GM19467 (cell line): ENCODE measurements around the gene PCGF2.

Source experiments
- ATAC-seq: cut with Tn5 transposase; IDR thresholded peaks from one replicate; pipeline ENCODE4 v1.9.1; 2021; ENCODE audit warnings: mild to moderate bottlenecking, moderate library complexity; ENCODE audit not compliant: unreplicated experiment

The PCGF2 gene

DNA sequence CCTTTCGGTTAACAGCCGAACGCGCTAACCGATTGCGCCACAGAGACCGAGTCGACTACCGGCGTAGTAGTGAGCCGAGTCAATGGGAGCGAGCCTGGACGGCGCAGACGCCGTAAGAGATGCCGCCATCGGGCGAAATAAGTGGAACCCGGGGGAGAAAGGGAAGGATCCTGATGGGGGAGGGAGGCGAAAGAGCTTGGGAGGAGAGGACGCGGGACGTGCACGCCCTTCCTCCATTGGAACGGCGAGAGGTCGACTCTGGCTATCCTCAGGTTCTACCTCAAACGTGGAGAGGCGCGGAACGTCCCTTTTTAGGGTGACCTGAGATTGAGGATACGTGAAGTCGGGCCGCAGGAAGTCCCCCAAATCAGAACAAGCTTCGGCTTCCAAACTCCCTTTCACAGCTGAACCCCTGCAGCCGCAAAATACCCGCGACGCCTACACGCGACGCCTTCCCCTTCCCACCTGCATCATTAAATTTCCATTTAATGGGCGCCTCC lies 3.7 kb upstream of the PCGF2 start:
- peak; percentile 19 for ATAC-seq

DNA sequence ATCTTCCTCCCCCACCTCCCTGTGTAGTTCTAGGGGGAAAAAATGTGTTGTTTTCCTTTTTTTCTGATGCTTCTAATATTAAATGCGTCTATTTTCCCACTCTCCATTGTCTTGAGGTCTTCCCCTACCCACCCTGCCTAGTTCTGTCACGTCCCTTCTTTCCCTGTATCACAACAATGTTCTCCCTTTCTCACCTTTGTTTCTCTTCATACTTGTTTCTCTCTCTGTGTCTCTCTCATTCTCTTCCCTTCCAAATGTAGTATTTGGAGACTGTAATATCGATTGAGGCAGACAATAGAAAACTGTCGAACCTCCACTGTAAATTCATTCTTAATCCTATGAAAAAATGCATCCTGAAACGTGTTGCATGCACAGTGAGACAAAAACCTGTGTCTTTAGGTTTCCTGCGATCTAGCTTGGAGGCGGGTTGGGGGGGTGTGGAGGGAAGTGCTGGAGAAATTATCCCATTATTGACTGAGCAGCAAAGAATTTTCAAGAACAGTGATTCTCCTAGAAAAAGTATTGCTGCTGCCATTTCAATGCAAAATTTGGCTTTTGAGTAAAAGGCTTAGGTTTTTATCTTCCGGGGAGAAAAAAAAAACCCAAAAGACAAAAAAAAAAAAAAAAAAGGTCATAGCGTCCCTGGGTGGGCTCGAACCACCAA lies 3.1 kb upstream of the PCGF2 start:
- ATAC-seq, result no peak

DNA sequence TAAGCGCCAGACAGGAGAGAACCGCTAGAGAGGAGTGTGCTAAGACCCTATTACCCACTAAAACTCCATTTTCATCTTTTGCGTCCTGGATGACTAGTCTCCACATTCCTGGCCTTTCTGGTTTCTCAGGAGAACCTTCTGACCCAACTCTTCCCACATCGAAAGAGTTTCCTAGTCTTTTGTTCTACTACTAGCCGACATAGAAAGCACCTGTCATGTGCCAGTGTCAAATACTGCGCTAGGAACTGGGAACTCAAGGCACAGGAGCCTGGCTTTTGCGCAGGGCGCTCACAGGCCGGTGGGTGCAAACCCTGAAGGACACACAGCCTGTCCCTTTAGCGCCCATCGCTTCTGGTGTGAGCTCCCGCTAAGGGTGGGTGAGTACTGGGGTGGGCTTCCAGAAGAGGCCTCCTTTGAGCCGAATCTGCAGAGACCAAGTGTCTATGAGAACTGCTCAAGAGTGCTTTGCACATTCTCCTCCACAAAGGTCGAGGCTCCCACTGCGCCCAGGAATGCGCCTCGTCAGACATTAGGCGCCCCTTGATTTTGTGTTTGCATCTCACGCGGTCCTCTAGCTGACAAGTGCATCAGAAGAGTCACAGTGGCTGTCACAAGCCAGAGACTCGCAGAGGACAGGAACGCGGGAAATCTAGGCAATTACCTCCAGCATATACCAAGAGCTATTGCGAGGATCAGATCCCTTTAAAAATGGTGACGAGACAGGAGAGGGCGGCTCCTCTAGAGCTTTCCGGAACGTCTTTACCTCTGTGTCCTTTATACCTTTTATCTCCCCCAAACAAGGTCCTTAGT lies 2.4 kb upstream of the PCGF2 start:
- no peak for ATAC-seq

DNA sequence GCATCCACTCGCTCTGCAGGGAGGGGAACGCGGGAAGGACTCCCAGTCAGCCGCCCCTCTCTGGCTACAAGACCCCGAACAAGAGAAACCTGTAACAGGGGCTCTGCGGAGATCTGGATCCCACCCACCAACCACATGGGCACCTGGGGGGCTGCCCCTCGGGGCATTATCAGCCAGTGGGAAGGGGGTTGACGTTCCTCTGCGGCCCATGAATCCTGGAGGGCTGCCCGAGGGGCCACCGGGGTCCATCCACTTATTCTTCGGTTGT lies 1.8 kb upstream of the PCGF2 start:
- ATAC-seq, result no peak

DNA sequence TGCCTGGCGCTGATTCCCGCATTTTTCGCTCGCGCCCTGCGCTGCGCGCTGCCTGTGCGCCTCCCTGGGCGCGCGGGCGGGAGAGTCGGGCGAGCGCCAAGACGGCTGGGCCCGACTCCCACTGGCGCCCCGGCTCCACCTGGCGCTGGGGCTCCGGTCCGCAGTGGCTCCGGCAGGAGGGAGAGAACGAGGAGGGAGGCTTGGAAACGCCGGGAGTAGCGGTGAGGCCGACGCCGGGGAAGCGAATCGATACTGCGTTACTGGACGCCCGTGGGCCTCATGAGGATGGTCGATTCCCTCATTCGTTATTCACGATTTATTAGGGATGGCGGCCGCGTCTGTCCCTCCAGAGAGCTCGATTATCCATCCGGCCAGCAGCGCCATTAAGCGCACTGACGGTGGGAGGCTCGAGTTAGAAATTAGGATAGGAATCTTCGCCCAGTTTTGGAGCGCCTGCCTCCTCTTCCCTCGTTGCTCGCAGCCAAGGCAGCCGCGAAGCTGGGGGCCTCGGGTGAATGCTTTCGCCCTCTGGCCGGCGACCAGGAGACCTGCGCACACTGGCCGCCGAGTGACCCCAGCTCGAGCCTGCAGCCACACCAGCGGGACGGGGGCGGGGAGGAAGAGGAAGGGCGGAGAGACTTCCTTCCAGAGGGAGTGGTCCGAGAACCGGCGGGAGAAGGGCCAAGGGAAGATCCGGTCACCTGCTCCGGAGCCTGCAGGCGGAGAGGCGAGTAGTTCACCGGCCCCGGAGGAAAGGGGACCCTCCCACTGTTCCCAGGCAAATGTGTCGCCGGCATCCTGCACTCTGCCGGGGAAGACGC lies 1.3 kb upstream of the PCGF2 start:
- no peak for ATAC-seq

DNA sequence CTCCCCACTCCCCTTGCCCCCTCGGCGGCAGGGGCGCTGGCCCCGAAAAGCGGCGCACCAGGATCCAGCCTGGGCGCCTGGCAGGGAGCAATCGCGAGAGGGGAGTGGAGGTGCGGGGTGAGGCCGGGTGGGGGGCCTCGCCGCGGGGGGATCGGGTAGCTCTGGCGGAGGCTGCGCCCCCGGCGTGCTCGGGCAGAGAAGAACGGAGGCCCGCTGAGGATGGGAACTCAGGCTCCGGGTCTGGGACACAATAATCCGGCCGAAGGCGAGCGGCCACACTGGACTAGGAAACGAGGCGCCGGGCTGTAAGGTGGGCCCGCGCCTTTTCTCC lies 721 bp upstream of the PCGF2 start:
- ATAC-seq, result no peak

DNA sequence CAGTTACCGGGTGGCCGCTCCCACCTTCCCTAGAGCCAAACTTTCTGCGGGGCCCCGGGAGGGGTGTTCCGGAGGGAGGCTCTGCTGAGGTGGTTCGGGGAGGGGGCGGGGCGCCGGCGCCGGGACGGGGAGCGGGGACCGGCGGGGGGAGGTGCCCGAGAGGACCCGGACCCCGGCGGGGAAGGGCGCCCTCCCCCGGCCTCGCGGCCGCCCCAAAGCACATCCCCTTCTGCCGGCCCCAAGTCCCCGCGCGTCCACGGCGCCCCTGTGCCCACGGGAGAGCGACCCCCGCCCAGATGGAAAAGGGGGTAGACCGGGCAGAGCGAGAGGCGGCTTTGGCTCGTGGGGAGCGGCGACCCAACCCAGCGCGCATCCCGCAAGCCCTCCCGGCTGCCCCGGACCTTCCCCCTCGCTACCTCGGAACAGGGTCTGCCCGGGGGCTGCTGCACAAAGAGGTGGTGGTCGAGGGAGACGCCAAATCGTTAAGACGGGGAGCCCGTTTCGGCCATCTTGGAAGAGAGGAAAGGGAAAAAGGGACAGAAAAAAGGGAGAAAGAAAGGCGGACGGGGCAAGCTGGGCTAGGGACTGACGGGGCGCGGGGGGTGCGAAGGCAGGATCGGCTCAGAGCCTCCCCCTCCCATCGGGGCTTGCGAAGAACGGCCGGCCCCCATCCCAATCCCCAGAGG lies 530 bp downstream of the PCGF2 start:
- no peak for ATAC-seq

DNA sequence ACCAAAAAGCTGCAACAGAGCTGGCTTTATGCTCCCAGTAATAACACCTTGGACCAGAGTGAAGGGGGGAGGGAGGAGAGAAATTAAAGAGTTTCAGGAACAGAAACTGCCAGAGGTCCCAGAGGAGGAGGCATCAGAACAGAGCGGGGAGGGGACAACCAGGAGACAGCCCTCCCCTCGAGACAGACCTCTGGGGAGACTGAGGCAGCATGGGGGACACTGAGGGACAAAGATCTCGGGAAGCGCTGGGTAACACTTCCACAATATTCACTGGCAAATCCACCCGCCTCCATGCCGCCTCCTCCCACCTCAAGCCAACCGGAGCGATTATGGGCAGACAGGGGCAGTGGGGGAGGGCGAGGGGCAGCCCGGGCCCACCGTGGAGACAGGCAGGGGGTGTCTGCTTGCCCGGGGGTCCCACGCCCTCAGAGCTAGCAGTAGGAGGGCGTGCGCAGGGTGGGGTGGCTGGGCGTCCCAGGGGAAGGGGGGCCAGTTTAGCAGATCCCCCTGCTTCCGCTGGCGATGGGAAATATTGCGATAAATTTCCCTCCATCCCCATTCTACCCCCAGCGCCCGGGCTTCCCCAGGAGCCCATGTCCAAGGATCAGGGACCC lies 1.2 kb downstream of the PCGF2 start:
- ATAC-seq, result no peak

DNA sequence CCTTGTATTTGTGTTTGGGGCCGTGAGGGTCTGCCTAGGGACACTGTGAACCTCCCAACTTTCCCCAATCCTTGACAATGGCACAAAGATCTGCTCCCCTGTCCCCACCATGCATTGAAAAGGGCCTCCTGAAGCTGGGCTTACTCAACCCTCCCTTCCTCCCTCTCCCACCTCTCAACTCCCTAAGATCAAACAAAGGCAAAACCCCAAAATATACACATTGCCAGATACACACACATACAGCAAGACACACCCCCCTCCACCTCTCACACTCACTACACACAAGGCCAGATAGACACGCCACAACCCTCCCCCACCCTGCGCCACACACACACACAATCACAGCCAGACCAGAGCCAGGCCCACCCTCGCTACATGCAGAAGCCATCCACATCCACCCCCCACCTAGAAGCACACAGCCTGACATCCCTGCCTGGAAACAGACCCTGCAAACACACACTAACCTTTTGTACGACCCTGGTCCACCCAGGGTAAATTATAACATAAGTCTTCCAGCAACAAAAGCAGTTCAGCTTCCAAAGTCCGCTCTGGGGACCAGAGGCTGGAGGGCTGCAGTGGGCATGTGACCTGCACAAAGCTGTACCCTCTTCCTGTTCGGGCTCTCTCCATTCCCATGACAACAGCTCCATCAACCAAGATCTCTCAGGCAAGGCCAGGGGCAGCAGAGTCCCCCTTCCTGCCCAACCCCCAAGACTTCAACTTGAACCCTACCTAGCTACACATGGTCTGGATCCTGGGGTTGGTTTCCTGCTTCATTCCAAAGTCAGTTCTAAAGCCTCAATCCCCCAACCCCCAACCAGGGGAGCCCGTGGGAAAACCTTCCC lies 1.9 kb downstream of the PCGF2 start:
- ATAC-seq, result no peak

DNA sequence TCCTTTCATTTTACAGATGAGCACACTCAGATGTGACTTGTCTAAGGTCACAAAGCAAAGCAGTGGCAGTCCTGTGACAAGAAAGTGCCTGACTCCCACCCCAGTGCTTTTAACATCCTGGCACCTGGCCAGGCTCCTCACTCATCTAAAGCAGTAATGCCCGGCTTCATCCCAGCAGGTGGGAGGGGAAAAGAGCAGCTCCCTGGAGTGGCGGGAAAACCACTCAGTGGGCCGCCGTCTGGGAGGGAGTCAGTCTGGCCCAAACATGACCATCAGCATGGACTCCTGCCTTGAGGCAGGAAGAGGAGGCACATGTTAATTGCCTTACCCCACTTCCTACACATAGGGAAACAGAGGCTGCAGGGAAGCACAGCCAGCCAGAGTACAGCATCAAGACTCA lies 2.6 kb downstream of the PCGF2 start:
- no peak for ATAC-seq

DNA sequence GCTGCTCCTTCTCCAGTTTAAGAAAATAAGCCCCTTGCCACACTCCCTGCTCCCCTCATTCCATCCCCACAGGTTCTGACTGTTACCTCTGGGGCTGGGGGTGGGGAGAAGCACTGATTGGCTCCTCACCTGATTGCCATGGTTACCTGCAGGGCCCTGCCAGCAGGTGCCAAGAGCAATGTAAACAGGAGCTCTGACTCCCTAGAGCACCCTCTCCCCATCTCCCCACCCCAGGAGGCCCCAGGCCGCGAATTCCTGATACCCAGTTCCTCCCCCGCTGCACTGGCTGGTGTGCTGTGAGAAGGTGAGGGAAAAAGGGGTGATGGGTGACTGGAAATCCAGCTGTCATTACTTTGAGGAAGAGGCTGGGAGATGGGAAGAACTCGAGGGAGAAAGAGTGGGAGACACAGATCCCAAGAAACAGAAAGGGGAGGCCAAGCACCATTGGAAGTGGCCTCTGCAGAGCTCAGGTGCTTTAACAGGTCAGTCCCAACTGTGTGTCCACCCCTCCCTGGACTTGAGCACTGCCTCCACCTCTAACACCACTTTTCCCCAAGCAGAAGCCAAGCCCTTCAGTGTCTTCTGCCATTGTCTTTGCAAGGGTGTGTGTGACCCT lies 4.5 kb downstream of the PCGF2 start:
- no peak for ATAC-seq

DNA sequence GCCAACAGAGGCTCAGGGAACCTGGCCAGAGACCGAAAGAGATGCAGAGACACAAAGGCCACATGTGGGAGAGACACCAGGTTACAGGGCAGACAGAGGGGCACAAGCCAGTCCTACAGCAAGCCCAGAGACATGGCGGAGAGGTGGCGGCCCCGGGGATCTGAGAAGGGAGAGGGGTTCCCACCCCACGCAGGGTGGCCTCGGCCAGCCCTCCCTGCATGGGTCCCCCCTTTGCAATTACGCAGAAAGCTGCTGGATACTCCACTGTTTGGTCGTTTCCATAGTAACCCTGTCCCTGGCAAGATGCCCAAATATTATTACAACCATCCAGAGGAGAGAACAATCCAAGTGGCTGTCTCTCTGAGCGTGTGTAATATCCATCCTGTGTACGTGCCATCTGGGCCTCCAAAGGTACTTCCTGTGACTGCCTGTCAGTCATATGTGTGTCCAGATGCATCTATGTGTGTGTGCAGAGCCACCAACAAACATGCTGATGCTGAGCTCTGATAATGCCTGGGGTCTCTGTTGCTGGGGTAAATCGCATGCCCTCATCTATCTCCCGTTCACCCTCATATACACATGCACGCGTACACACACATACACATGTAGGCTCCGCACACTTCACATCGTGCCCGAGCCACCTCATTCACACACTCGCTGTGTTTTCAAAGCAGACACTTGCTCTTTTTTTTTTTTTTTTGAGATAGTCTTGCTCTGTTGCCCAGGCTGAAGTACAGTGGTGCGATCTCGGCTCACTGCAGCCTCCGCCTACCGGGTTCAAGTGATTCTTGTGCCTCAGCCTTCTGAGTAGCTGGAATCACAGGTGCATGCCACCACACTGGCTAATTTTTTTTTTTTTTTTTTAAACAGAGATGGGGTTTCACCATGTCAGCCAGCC lies 5.5 kb downstream of the PCGF2 start:
- ATAC-seq, result no peak

DNA sequence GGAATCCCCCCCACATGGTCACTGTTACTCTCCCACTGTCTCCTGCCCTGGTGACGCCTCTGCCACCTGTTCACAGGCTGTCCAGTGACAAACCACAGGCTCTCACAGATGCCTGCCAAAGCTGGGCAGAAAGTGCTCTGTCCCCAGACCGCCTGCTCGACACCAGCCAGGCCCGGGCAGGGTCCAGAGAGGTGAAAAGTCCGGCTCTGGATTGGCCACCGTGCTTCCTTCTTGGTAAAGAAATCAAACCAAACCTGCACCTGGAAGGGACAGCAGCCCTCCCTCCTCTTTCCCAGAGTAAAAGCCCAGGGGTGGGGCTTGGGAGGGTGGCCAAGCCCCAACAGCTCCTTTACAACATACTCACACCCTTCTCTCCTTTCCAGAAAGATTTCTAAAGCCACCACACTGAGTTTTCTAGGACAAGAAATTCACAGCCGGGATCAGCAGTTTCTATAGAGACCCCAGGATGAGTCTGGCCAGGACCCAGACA lies 6.2 kb downstream of the PCGF2 start:
- no peak for ATAC-seq

DNA sequence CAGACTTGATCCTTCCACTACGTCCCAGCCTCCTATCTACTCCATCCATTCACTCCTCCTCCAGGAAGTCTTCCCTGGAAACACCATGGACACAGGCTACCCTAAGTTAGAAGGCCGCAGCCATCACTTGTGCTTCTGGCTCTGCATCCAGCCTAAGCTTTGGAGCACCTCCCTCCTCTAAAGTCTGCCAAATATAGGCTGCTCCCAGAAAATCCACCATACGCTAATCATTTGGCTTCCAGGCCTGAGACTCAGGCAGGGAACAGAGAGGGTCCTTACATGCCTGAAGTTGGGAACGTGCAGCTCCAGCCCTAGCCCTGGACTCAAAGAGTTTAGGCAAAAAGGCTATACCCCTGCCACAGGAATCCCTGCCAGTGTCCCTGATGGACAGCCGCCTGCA lies 6.7 kb downstream of the PCGF2 start:
- ATAC-seq, result no peak

DNA sequence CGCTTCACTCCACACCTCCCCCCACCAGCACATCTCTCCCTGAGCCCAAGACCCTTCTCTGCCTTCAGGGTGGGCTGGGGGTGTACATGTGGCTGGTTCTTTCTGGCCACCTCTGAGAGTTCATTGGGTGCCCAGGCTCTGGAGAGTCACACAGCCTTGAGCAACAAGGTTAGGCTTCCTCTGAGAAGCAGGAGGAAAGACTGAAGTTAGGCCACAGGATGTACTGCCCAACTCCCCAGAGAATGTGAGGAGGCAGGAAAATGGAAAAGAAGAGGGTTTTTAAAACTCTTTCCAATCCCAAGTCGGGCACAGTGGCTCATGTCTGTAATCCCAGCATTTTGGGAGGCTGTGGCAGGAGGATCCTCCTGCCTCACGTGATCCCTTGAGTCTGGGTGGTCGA lies 7.3 kb downstream of the PCGF2 start:
- no peak for ATAC-seq

DNA sequence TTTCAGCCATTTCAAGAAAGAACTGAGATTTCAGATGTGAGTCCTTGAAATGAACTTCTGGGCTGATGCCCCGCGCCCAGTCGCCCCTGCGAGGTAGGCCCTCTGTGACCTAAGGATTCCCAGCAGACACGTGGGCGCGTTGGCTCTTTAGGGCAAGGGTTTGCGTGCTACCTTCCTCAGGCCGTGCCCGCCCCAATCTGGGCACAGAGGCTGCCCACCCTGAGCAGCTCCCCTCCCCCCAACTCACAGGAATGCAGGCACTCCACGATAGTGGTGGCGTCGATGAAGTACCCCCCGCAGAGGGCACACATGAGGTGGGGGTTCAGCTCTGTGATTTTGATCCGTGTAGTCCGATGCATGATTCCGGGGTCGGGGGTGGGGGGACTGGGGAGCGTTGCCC lies 8.1 kb downstream of the PCGF2 start:
- no peak for ATAC-seq

DNA sequence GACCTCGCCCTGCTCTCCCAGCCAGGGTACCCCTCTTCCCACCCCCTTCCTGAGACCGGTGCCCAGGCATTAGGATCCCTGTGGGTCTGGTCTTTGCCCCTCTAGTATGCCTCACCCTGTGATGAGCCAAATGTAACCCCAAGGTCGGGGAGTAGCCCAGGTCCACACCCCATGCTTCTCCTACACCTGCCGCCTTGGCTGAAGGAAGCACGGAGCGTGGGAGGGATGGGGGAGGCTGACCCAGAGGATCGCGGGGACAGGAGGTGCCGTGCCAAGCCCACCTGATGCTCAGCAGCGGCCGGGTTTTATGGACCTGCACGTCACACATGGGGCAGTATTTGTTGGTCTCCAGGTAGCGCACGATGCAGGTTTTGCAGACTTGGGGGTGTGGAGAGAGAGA lies 8.8 kb downstream of the PCGF2 start:
- no peak for ATAC-seq

DNA sequence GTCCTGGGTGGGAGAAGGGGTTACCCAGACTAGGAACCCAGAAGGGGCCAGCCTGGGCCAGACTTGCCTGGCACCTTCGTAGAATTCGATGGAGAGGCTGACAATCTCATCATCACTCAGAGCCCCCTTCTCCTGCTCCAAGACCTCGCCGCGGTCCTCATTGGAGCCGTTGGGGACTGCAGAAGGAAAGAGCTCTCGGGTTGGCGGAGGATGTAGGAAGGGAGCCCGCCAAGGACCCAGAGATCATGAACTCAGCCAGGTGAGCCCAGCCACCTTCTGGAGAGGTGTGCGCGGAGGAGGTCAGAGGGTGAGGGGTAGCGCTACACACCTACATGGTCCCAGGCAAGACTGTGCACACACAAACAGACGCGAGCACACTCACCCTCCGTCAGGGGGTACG lies 9.4 kb downstream of the PCGF2 start:
- ATAC-seq, result no peak
